HL-60 (cell line): ENCODE results near the gene GSK3A.

Experiments
- GABPA ChIP-seq: IDR thresholded peaks from 2 replicates; pipeline ENCODE4 v1.6.1; 2012; ENCODE audit warnings: low read depth
- POLR2AphosphoS5 ChIP-seq: IDR thresholded peaks from 2 replicates; pipeline ENCODE4 v1.6.1; 2012; ENCODE audit warnings: low read depth
- SPI1 ChIP-seq: IDR thresholded peaks from 2 replicates; pipeline ENCODE4 v1.6.1; 2012; ENCODE audit warnings: low read depth, mild to moderate bottlenecking, borderline replicate concordance
- TF ChIP-seq, protein P1 (sequence below): IDR thresholded peaks from one replicate; pipeline ENCODE4 v1.5.1; 2011; ENCODE audit warnings: low read length, control low read depth, inconsistent platforms; ENCODE audit not compliant: insufficient read depth
- TF ChIP-seq, protein P2 (sequence below): IDR thresholded peaks from 2 replicates; pipeline ENCODE4 v1.6.1; 2012; ENCODE audit warnings: low read depth; ENCODE audit not compliant: insufficient replicate concordance

DNA sequence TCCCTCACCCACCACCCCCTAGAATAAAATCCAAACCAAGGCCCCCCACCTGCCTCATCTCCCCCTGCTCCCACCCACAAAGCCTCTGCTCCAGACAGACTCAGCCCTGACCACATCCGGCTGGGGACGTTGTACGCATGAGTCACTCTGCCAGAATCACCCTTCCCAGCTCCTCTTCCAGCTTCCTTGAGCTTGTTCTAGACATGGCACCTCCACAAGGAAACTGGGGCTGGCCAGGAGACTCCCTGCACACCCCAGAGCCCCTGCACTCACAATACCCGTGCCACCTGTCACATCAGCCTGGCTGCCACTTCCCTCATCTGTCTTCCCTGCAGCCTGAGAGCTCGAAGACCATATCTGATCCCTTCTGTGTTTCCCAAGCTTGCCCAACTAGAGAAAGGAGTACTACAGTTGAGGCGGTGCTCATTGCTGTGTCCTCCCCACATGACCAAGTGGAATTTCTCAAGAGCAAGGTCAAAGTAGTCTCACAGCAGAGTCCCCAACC, 34.6 kb downstream of the GSK3A start:
- TF ChIP-seq, protein P1, sequence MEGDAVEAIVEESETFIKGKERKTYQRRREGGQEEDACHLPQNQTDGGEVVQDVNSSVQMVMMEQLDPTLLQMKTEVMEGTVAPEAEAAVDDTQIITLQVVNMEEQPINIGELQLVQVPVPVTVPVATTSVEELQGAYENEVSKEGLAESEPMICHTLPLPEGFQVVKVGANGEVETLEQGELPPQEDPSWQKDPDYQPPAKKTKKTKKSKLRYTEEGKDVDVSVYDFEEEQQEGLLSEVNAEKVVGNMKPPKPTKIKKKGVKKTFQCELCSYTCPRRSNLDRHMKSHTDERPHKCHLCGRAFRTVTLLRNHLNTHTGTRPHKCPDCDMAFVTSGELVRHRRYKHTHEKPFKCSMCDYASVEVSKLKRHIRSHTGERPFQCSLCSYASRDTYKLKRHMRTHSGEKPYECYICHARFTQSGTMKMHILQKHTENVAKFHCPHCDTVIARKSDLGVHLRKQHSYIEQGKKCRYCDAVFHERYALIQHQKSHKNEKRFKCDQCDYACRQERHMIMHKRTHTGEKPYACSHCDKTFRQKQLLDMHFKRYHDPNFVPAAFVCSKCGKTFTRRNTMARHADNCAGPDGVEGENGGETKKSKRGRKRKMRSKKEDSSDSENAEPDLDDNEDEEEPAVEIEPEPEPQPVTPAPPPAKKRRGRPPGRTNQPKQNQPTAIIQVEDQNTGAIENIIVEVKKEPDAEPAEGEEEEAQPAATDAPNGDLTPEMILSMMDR: no peak
- no peak for TF ChIP-seq POLR2AphosphoS5
- TF ChIP-seq, protein P2, sequence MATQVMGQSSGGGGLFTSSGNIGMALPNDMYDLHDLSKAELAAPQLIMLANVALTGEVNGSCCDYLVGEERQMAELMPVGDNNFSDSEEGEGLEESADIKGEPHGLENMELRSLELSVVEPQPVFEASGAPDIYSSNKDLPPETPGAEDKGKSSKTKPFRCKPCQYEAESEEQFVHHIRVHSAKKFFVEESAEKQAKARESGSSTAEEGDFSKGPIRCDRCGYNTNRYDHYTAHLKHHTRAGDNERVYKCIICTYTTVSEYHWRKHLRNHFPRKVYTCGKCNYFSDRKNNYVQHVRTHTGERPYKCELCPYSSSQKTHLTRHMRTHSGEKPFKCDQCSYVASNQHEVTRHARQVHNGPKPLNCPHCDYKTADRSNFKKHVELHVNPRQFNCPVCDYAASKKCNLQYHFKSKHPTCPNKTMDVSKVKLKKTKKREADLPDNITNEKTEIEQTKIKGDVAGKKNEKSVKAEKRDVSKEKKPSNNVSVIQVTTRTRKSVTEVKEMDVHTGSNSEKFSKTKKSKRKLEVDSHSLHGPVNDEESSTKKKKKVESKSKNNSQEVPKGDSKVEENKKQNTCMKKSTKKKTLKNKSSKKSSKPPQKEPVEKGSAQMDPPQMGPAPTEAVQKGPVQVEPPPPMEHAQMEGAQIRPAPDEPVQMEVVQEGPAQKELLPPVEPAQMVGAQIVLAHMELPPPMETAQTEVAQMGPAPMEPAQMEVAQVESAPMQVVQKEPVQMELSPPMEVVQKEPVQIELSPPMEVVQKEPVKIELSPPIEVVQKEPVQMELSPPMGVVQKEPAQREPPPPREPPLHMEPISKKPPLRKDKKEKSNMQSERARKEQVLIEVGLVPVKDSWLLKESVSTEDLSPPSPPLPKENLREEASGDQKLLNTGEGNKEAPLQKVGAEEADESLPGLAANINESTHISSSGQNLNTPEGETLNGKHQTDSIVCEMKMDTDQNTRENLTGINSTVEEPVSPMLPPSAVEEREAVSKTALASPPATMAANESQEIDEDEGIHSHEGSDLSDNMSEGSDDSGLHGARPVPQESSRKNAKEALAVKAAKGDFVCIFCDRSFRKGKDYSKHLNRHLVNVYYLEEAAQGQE: no peak
- TF ChIP-seq SPI1: no peak; the same call in 1 of the 2 replicates
- TF ChIP-seq GABPA: no peak
